Mesenchymal stem cell (in vitro differentiated cells and primary cell): ENCODE measurements around the gene CD151.

Source experiments
- DNase-seq: peaks from one replicate; pipeline ENCODE4 v3.0.0-alpha.2; 2013
- H2AFZ ChIP-seq: one replicate; pipeline ENCODE4 v1.6.1; 2013; ENCODE audit warnings: low read depth, mild to moderate bottlenecking, control low read depth, inconsistent platforms, low read length, moderate library complexity
- H2AK5ac ChIP-seq: 2 replicates; pipeline ENCODE4 v1.6.1; 2013; ENCODE audit warnings: low read length, moderate library complexity, mild to moderate bottlenecking, inconsistent platforms; ENCODE audit not compliant: severe bottlenecking
- H2BK120ac ChIP-seq: one replicate; pipeline ENCODE4 v1.6.1; 2013; ENCODE audit warnings: low read depth, mild to moderate bottlenecking, inconsistent platforms, low read length, moderate library complexity
- H2BK12ac ChIP-seq, 2 experiments: one replicate each; pipeline ENCODE4 v1.6.1; 2013; ENCODE audit warnings: inconsistent platforms in 2 of 2, low read length in 2 of 2, mild to moderate bottlenecking in 2 of 2, moderate library complexity in 2 of 2, control low read depth in 1 of 2
- H2BK15ac ChIP-seq: one replicate; pipeline ENCODE4 v1.6.1; 2013; ENCODE audit warnings: mild to moderate bottlenecking, low read depth, inconsistent platforms; ENCODE audit not compliant: poor library complexity, severe bottlenecking
- H2BK5ac ChIP-seq: 2 replicates; pipeline ENCODE4 v1.6.1; 2013; ENCODE audit warnings: low read depth, mild to moderate bottlenecking, low read length, control low read depth, inconsistent platforms; ENCODE audit not compliant: poor library complexity, severe bottlenecking
- H3K14ac ChIP-seq, 2 experiments: one replicate each; pipeline ENCODE4 v1.6.1; 2013; ENCODE audit warnings: inconsistent platforms in 2 of 2, low read length in 2 of 2, control low read depth in 1 of 2, mild to moderate bottlenecking in 1 of 2, moderate library complexity in 1 of 2
- H3K18ac ChIP-seq, 2 experiments: one replicate each; pipeline ENCODE4 v1.6.1; 2013; ENCODE audit warnings: inconsistent platforms in 2 of 2, low read length in 2 of 2, control low read depth in 1 of 2, low read depth in 1 of 2, mild to moderate bottlenecking in 1 of 2
- H3K23ac ChIP-seq, 2 experiments: one replicate each; pipeline ENCODE4 v1.6.1; 2013; ENCODE audit warnings: inconsistent platforms in 2 of 2, low read length in 2 of 2, mild to moderate bottlenecking in 2 of 2, moderate library complexity in 2 of 2, control low read depth in 1 of 2
- H3K27ac ChIP-seq: 2 replicates; pipeline ENCODE4 v1.5.1; 2013; ENCODE audit warnings: mild to moderate bottlenecking, moderate library complexity, low read length, control low read depth, inconsistent platforms; ENCODE audit not compliant: poor library complexity, severe bottlenecking
- H3K27me3 ChIP-seq, 2 experiments: 2 replicates each; pipeline versions ENCODE4 v1.6.1 to v1.7.0; 2013; ENCODE audit warnings: low read length in 2 of 2, mild to moderate bottlenecking in 2 of 2, moderate library complexity in 2 of 2, control low read depth in 1 of 2, inconsistent platforms in 1 of 2; ENCODE audit not compliant: control insufficient read depth in 1 of 2, insufficient read depth in 1 of 2
- H3K36me3 ChIP-seq, 2 experiments: 2 replicates each; pipeline versions ENCODE4 v1.6.1 to v1.7.0; 2013; ENCODE audit warnings: low read length in 2 of 2, control low read depth in 1 of 2, inconsistent platforms in 1 of 2, low read depth in 1 of 2, mild to moderate bottlenecking in 1 of 2; ENCODE audit not compliant: insufficient read depth in 2 of 2, control insufficient read depth in 1 of 2
- H3K4ac ChIP-seq, 2 experiments: one replicate each; pipeline ENCODE4 v1.6.1; 2013; ENCODE audit warnings: inconsistent platforms in 2 of 2, low read length in 2 of 2, mild to moderate bottlenecking in 2 of 2, moderate library complexity in 2 of 2, control low read depth in 1 of 2, low read depth in 1 of 2
- H3K4me1 ChIP-seq: 2 replicates; pipeline ENCODE4 v1.6.1; 2013; ENCODE audit warnings: low read depth, low read length, control low read depth; ENCODE audit not compliant: control insufficient read depth, insufficient read depth
- H3K4me2 ChIP-seq: 2 replicates; pipeline ENCODE4 v1.6.1; 2013; ENCODE audit warnings: low read length, mild to moderate bottlenecking, inconsistent platforms; ENCODE audit not compliant: poor library complexity, severe bottlenecking
- H3K4me3 ChIP-seq, 2 experiments: 2 replicates each; pipeline versions ENCODE4 v1.5.1 to v1.7.0; 2013; ENCODE audit warnings: low read length in 2 of 2, mild to moderate bottlenecking in 2 of 2, control low read depth in 1 of 2, low read depth in 1 of 2; ENCODE audit not compliant: insufficient read depth in 1 of 2
- H3K79me1 ChIP-seq: replicated peaks from 2 replicates; pipeline ENCODE4 v1.6.1; 2013; ENCODE audit warnings: mild to moderate bottlenecking, control low read depth, low read length, inconsistent platforms; ENCODE audit not compliant: poor library complexity, severe bottlenecking
- H3K9ac ChIP-seq: 2 replicates; pipeline ENCODE4 v1.7.0; 2013; ENCODE audit warnings: mild to moderate bottlenecking, low read length, moderate library complexity
- H3K9me3 ChIP-seq: 2 replicates; pipeline ENCODE4 v1.7.0; 2013; ENCODE audit warnings: mild to moderate bottlenecking, low read length; ENCODE audit not compliant: control insufficient read depth
- H4K8ac ChIP-seq: one replicate; pipeline ENCODE4 v1.6.1; 2013; ENCODE audit warnings: inconsistent platforms, mild to moderate bottlenecking, low read length, moderate library complexity
- H4K91ac ChIP-seq: one replicate; pipeline ENCODE4 v1.6.1; 2013; ENCODE audit warnings: mild to moderate bottlenecking, low read length, inconsistent platforms
- WGBS: methylation state at CpG from one replicate; pipeline ENCODE4 v1.1.7; 2013; ENCODE audit warnings: mixed read lengths; 5-methylcytosine and 5-hydroxymethylcytosine counted together

CD151 gene

DNA sequence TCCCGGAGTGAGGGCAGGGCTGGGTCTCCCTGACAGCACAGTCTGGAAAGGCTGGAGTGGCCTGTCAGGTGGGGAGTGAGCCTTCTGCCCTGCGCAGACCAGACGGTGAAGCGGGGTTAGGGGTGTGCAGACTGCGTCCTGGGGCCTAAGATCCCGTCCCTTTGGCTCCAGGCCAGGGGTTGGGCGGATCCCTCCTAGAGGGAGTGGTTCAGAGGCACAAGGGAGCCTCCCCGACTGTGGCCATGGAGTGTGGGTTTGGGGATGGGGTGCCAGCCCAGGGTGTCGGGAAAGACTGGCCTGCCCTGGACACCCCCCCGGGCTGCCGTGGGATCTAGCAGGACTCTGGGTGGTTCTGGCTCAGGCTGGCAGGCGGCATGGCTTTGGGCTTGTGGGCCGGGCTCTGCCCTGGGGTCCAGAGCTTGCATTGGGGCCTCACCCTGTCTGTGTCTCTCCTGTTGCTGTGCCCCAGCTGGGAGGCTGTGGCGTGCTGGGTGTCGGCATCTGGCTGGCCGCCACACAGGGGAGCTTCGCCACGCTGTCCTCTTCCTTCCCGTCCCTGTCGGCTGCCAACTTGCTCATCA, 29.4 kb downstream of the CD151 start:
- Histone ChIP-seq H3K23ac (no peak overlapping the region), H4K8ac (peak overlapping the region; percentile 19), H3K4me1 (peaks cover 68% of the 10 kb centered on the region), H3K14ac (no peak overlapping the region), H3K4ac (no peak overlapping the region), H2BK15ac (no peak overlapping the region), H4K91ac (no peak overlapping the region), H3K27me3 (no peaks in the 10 kb centered on the region), H3K9me3 (no peaks in the 10 kb centered on the region), H2AK5ac (peak overlapping the region; percentile 23), H3K79me1 (peaks cover 21% of the 10 kb centered on the region), H3K9ac (peak overlapping the region; percentile 1), H3K4me2 (no peak overlapping the region), H2BK120ac (no peak overlapping the region), H2BK12ac (no peak overlapping the region), H2BK5ac (no peak overlapping the region), H3K4me3 (no peak overlapping the region), H3K36me3 (peaks cover 37 to 68% of the 10 kb centered on the region in 2 experiments), H3K27ac (no peak overlapping the region), H2AFZ (no peak overlapping the region), H3K18ac (no peak overlapping the region)
- 85% methylated on average over 20 of the region's 20 CpGs for WGBS
- DNase-seq: no peak

DNA sequence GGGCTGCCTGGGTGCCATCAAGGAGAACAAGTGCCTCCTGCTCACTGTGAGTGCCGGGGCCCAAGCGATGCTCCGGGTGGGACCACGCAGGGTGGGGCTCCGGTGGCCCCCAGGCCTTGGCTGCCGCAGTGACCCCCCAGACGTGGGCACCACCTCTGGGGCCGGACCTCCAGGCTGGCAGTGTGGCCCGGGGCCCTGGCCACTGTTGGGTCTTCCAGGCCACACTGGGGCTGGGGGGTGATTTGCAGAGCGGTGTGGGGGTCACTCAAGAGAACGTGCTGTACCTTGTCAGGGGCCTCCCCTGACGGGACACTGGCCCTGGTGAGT, 29.9 kb downstream of the CD151 start:
- Histone ChIP-seq H3K23ac (no peak overlapping the region), H3K9me3 (no peaks in the 10 kb centered on the region), H3K9ac (no peak overlapping the region), H3K36me3 (peaks cover 37 to 67% of the 10 kb centered on the region in 2 experiments), H3K27ac (peak overlapping the region; percentile 93), H3K4me2 (peak overlapping the region; percentile 55), H2BK5ac (no peak overlapping the region), H4K91ac (no peak overlapping the region), H2BK12ac (no peak overlapping the region), H3K79me1 (peaks cover 21% of the 10 kb centered on the region), H3K4ac (no peak overlapping the region), H3K4me3 (no peak overlapping the region), H3K4me1 (peaks cover 68% of the 10 kb centered on the region), H3K27me3 (no peaks in the 10 kb centered on the region), H3K14ac (no peak overlapping the region), H2BK15ac (no peak overlapping the region), H2AFZ (no peak overlapping the region), H2AK5ac (peak overlapping the region; percentile 23), H3K18ac (no peak overlapping the region), H2BK120ac (no peak overlapping the region), H4K8ac (peak overlapping the region; percentile 19)
- no peak for DNase-seq
- WGBS: 93% methylated on average over 11 of the region's 12 CpGs

DNA sequence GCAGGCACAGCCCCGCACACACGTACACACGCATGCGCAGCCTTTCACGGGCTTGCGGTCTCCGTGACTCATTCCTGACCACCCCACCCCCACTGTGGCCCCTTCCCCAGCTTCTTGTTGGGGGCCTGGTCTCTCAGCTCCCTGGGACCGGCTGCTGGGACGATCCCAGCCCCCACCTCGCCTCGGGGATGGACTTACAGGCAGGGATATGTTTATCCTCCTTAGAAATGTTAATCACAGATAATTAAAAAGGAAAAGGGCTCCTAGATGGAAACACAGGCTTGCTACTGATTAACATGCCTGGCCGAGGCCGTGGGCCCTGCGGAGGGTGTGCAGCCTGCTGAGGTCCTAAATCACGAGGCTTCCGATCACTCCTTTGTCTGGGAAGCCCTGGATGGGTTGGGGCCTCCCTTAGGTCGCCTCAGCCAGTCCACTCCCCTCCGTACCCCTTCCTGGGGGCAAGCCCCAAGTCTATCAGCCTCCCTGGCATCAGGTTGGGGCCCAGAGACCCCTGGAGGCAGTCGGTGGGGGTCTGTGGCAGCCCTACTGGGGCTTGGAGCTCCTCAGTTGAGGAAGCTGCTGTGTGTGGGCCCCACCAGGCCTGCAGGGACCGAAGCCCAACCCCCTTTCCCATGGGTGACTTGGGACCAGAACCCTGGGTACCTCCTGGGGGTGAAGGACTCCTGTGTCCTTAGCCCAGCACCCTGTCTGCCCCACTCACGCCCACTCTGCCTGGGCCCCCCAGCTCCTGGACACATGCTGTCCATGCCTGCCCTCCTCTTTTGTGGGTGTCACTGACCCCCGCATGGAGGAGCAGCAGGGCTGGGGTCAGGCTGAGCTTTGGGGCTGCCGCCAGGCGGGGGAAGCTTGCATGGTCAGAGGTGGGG, 30.5 kb downstream of the CD151 start:
- no peak overlapping the region for H3K4ac ChIP-seq
- peak overlapping the region; percentile 98 for H2BK5ac ChIP-seq
- H2BK15ac ChIP-seq: no peak overlapping the region
- H3K27ac ChIP-seq: peak overlapping the region; percentile 93
- no peak overlapping the region for H3K4me3 ChIP-seq
- peak overlapping the region; percentile 99 for H2AK5ac ChIP-seq
- no peak for DNase-seq
- 83% methylated on average over 23 of the region's 24 CpGs for WGBS
- H3K18ac ChIP-seq: no peak overlapping the region
- H3K9ac ChIP-seq: no peak overlapping the region
- H2BK12ac ChIP-seq: peak overlapping the region in 1 of 2 experiments; percentile 29
- peaks cover 68% of the 10 kb centered on the region for H3K4me1 ChIP-seq
- no peak overlapping the region for H2BK120ac ChIP-seq
- H3K79me1 ChIP-seq: peaks cover 20% of the 10 kb centered on the region
- no peak overlapping the region for H2AFZ ChIP-seq
- peak overlapping the region in 1 of 2 experiments; percentile 60 for H3K23ac ChIP-seq
- peak overlapping the region; percentile 55 for H3K4me2 ChIP-seq
- peaks cover 43 to 62% of the 10 kb centered on the region in 2 experiments for H3K36me3 ChIP-seq
- no peak overlapping the region for H4K91ac ChIP-seq
- H3K27me3 ChIP-seq: no peaks in the 10 kb centered on the region
- H3K9me3 ChIP-seq: no peaks in the 10 kb centered on the region
- no peak overlapping the region for H3K14ac ChIP-seq
- H4K8ac ChIP-seq: no peak overlapping the region
